Skeletal muscle cell (primary cell): ENCODE results near the gene CTNNA3.
A peak's percentile ranks its signal among the peaks of the same experiment; 100 is the strongest.

Experiments
- DNase-seq: peaks from one replicate; pipeline ENCODE4 v3.0.0-alpha.2; 2010; ENCODE audit warnings: low read depth
- H3K4me3 ChIP-seq: 2 replicates; pipeline ENCODE4 v1.5.1; 2011; ENCODE audit warnings: low read depth, mild to moderate bottlenecking, control low read depth, low read length, moderate library complexity

Gene CTNNA3

GRCh38 chr10:65940816-65941662 is 1755.0 kb downstream of the CTNNA3 start:
- no peak for DNase-seq
- no peak overlapping the region for H3K4me3 ChIP-seq

DNA sequence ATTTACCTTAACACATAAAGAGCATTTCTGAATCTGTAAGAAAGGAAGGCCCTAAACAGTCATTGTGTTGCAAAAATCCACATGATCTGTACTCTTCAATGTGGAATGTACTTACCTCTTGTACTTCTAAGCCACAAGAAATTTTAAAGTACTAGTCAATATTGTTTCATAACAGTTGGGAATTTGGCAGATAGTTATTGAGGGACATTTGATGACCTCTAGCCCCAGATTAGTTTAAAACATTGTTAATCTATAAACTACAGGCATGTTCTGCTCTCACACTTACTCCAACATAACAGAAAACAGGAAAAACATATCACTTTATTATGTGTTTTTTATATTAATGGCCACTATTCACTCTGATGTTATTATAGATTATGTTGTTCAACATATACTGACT is 1755.9 kb downstream of the CTNNA3 start:
- DNase-seq = no peak
- no peak overlapping the region for H3K4me3 ChIP-seq

- H3K4me3 ChIP-seq = no peak overlapping the region
- DNase-seq = peak; percentile 12
Measured at GRCh38 chr10:65931291-65932070, 1764.5 kb downstream of the CTNNA3 start.

DNA sequence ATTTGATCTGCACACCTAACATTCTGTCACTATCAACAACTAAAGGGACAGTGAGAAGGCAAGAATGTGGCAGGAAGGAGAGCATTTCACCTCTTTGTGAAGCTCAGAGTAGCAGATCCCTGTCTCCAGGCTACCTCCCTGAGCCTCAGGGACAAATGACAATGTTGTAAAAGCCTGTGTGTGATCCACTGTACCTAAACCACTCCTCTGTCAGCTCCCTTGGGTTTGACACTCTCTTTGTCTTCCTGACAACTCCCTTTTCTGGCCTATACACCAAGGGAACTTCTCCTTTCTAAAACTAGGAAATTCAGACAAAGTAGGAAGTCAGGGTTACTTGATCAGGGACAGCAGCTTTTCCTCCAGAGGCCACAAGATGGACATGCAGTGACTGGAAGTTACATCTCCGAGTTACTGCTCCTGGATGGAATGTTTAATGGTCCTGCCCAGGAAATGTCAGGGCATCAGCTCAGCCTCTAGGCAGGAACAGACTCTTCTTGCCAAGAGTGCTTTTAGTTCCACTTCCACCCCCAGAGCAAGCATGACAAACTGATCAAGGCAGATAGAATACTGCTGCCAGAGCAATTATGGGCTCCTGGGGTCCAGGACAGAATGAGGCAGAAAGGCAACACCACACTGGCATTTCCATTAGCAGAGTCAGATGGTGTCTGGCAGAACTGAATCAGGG is 1784.7 kb downstream of the CTNNA3 start:
- H3K4me3 ChIP-seq = no peak overlapping the region
- DNase-seq = no peak

GRCh38 chr10:65910209-65910608 is 1785.8 kb downstream of the CTNNA3 start:
- no peak for DNase-seq
- no peak overlapping the region for H3K4me3 ChIP-seq

DNA sequence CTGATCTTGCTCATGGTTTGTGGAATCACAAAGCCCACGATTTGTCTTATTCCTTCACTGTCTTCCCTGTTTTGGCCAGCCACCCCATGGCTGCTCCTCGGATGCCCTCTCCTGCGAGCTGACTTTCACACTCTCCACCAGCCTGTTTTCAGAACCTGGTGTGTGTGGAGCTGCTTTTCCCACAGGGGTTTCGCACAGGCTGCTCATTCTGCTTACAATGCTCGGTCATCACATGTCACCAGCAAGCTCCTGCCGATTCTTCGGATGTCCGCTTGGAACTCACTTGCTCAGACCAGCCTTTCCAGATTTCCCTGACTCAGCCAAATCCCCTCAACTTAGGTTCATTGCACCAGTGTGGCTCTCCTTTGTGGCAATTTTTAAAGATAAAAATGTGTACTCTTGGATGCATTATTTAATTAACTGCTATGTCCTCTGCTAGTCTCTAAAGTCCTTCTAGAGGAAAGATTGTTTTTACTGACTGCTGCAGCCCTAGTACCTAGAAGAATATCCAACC is 1788.7 kb downstream of the CTNNA3 start:
- no peak for DNase-seq
- no peak overlapping the region for H3K4me3 ChIP-seq

DNA sequence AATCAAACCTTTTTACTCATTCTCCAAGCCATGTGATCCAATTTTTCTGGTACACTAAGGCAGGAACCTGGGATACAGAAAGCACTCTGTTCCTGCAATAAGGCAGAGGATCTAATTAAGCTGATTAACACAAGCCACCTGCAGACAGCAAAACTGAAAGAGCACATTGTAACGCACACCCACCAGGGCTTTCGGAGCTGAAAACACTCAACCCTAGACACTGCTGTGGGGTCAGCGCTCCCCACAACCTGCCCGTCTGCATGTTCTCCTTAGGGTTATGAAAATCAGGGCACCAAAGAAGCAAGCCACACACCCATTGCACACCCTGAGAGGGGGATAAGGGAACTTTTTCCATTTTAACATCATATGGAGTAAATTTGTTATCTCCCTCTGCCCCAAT is 1792.4 kb downstream of the CTNNA3 start:
- no peak overlapping the region for H3K4me3 ChIP-seq
- no peak for DNase-seq

GRCh38 chr10:65900271-65900670 is 1795.7 kb downstream of the CTNNA3 start:
- DNase-seq = no peak
- no peak overlapping the region for H3K4me3 ChIP-seq

DNA sequence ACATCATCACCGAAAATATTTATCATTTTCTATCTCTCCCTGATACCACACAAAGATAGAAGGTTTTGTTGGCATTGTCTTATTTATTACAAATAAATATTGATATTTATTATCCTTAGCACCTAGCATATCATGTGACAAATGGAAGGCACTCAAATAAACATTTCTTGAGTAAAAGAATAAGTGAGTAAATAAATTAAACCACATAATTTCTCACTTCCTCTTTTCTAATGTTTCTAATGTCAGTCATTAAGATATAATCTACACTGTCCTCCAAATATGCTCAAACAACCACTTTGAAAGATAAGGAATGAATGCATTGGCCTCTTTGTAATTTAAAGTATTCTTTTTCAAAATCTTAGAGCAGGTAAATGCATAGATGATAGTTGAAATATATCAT is 1797.9 kb downstream of the CTNNA3 start:
- H3K4me3 ChIP-seq = no peak overlapping the region
- DNase-seq = no peak

GRCh38 chr10:65894961-65895360 is 1801.0 kb downstream of the CTNNA3 start:
- no peak overlapping the region for H3K4me3 ChIP-seq
- DNase-seq = no peak

GRCh38 chr10:65894379-65894778 is 1801.6 kb downstream of the CTNNA3 start:
- no peak overlapping the region for H3K4me3 ChIP-seq
- no peak for DNase-seq

DNA sequence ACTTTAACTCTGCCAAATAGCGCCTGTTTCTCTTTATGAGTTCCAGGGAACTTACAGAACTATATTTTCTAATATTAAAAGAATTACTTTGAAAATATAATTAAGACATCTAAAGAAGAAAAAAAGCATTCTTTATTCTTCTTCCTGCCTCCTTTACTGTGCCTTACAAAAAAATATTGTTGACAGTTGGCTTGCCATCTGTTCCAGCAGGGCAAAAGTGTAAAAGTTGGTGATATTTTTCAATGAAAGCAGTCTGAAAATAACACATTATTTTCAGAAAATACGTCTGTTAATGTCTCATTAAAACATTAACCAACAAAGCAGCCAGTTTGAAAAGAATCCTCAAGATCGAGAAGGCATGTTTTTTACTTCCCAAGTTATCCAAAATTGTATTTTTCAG is 1802.3 kb downstream of the CTNNA3 start:
- no peak overlapping the region for H3K4me3 ChIP-seq
- no peak for DNase-seq

DNA sequence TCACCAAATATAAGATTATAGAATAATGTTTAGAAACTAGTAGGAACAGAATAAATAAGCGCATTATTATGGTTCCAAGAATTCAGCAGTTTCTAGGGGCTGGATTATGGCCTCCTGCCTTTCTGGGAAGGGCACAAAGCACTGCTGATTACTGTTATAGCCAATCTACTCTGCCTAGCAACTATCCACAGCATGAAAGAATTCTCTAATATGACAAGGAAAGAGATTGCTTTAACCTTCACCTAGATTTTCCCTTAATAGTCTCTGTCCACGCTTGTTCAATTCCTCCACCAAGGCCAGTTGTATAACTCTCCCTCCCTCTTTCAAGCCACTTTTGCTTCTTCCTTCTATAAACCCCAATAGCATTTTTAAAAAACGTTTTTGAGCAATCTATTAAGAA is 1803.7 kb downstream of the CTNNA3 start:
- no peak overlapping the region for H3K4me3 ChIP-seq
- DNase-seq = no peak

GRCh38 chr10:65891073-65891981 is 1804.7 kb downstream of the CTNNA3 start:
- DNase-seq = no peak

GRCh38 chr10:65864529-65864928 is 1831.5 kb downstream of the CTNNA3 start:
- no peak overlapping the region for H3K4me3 ChIP-seq
- DNase-seq = no peak

More at GRCh38 chr10:65891073-65891981, 1804.7 kb downstream of the CTNNA3 start:
- H3K4me3 ChIP-seq = no peak overlapping the region

DNA sequence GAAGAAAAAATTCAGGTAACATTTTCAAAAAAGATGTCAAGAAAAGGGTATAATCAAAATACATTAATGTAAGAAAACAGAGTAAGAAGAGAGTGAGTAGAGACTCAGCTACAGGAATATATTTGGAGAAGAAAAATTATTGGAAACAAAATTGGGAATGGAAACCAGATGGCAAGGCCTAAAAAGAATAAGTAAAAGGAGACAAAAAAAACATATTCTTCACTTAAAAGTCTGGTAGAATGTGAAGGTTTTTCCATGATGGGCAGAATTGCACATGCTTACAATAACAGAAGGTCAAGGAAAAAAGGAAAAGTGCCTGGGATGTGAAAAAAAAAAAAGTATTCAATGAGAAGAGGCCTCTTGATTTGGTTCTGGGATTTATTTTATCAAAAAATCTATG is 1832.0 kb downstream of the CTNNA3 start:
- H3K4me3 ChIP-seq = no peak overlapping the region
- no peak for DNase-seq
